GM23338 (cell line): Measurements from ENCODE around the gene TCP11L1.

Experiments used
- CREB1 ChIP-seq: fragments of 250-450 bp; sonication (Bioruptor Pico); IDR thresholded peaks from 2 replicates; pipeline ENCODE4 v1.5.0; 2020; ENCODE audit warnings: low read depth, mild to moderate bottlenecking, moderate library complexity
- ETS1 ChIP-seq: IDR thresholded peaks from 2 replicates; pipeline ENCODE4 v1.6.1; 2016; ENCODE audit warnings: antibody characterized with exemption
- EZH2 ChIP-seq: fragments of 200-600 bp; sonication (generic); IDR thresholded peaks from one replicate; pipeline ENCODE4 v1.8.0; 2017; ENCODE audit warnings: antibody characterized with exemption, mild to moderate bottlenecking, low read depth; ENCODE audit not compliant: unreplicated experiment
- EZH2phosphoT487 ChIP-seq: fragments of 200-600 bp; sonication (generic); IDR thresholded peaks from one replicate; pipeline ENCODE4 v1.8.1; 2018; ENCODE audit warnings: antibody characterized with exemption; ENCODE audit not compliant: unreplicated experiment
- JUNB ChIP-seq: IDR thresholded peaks from one replicate; pipeline ENCODE4 v1.6.1; 2016; ENCODE audit warnings: antibody characterized with exemption; ENCODE audit not compliant: unreplicated experiment
- NANOG ChIP-seq: IDR thresholded peaks from 2 replicates; pipeline ENCODE4 v1.6.1; 2016; ENCODE audit warnings: antibody characterized with exemption, borderline replicate concordance
- POLR2AphosphoS5 ChIP-seq: IDR thresholded peaks from 2 replicates; pipeline ENCODE4 v1.6.1; 2016; ENCODE audit warnings: antibody characterized with exemption, low read depth
- STAT1 ChIP-seq: IDR thresholded peaks from one replicate; pipeline ENCODE4 v1.6.1; 2016; ENCODE audit warnings: antibody characterized with exemption; ENCODE audit not compliant: unreplicated experiment
- ZNF331 ChIP-seq: fragments of 250-450 bp; sonication (Bioruptor Pico); IDR thresholded peaks from 2 replicates; pipeline ENCODE4 v1.5.0; 2020; ENCODE audit warnings: low read depth, mild to moderate bottlenecking, moderate library complexity
- TF ChIP-seq, protein P1 (sequence below), 2 experiments: fragments of 200-600 bp in 1 of 2; sonication (generic) in 1 of 2; conservative IDR thresholded peaks; 2 replicates each; pipeline versions ENCODE4 v1.5.1 to v1.6.1; 2016 to 2017; ENCODE audit warnings: antibody characterized with exemption in 2 of 2, low read depth in 2 of 2, mild to moderate bottlenecking in 2 of 2, moderate library complexity in 1 of 2
- TF ChIP-seq, protein P2 (sequence below): IDR thresholded peaks from one replicate; pipeline ENCODE4 v1.6.1; 2018; ENCODE audit warnings: antibody characterized with exemption; ENCODE audit not compliant: unreplicated experiment

DNA sequence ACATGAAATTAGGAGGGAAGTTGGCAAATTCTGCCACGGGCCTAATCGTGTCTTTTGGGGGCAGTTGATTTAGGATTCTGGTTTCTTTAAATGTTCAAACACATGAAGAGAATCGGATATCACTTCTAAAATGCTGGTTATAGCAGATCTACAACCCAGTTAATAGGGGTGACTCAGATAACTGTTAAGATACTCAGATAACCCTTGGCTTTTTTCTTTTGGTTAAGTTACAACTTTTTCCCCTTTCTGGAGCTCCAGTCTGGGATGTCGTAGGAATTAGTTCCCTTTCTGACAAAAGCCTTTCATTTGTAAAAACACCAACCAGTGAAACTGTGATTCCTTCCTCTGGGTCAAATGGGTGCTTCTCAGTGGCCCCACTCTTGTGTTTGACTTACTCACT is 22.7 kb upstream of the TCP11L1 start:
- no peak for TF ChIP-seq JUNB
- TF ChIP-seq, protein P1, sequence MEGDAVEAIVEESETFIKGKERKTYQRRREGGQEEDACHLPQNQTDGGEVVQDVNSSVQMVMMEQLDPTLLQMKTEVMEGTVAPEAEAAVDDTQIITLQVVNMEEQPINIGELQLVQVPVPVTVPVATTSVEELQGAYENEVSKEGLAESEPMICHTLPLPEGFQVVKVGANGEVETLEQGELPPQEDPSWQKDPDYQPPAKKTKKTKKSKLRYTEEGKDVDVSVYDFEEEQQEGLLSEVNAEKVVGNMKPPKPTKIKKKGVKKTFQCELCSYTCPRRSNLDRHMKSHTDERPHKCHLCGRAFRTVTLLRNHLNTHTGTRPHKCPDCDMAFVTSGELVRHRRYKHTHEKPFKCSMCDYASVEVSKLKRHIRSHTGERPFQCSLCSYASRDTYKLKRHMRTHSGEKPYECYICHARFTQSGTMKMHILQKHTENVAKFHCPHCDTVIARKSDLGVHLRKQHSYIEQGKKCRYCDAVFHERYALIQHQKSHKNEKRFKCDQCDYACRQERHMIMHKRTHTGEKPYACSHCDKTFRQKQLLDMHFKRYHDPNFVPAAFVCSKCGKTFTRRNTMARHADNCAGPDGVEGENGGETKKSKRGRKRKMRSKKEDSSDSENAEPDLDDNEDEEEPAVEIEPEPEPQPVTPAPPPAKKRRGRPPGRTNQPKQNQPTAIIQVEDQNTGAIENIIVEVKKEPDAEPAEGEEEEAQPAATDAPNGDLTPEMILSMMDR (conservative IDR thresholded peaks at IDR 0.05; ENCODE audit: low read depth in 2 of 2), result no peak
- TF ChIP-seq, protein P2, sequence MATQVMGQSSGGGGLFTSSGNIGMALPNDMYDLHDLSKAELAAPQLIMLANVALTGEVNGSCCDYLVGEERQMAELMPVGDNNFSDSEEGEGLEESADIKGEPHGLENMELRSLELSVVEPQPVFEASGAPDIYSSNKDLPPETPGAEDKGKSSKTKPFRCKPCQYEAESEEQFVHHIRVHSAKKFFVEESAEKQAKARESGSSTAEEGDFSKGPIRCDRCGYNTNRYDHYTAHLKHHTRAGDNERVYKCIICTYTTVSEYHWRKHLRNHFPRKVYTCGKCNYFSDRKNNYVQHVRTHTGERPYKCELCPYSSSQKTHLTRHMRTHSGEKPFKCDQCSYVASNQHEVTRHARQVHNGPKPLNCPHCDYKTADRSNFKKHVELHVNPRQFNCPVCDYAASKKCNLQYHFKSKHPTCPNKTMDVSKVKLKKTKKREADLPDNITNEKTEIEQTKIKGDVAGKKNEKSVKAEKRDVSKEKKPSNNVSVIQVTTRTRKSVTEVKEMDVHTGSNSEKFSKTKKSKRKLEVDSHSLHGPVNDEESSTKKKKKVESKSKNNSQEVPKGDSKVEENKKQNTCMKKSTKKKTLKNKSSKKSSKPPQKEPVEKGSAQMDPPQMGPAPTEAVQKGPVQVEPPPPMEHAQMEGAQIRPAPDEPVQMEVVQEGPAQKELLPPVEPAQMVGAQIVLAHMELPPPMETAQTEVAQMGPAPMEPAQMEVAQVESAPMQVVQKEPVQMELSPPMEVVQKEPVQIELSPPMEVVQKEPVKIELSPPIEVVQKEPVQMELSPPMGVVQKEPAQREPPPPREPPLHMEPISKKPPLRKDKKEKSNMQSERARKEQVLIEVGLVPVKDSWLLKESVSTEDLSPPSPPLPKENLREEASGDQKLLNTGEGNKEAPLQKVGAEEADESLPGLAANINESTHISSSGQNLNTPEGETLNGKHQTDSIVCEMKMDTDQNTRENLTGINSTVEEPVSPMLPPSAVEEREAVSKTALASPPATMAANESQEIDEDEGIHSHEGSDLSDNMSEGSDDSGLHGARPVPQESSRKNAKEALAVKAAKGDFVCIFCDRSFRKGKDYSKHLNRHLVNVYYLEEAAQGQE, result no peak
- TF ChIP-seq EZH2phosphoT487, result no peak
- TF ChIP-seq POLR2AphosphoS5, result no peak
- no peak for TF ChIP-seq STAT1
- TF ChIP-seq EZH2, result no peak
- no peak for TF ChIP-seq NANOG
- TF ChIP-seq ETS1, result no peak
- no peak for TF ChIP-seq ZNF331
- TF ChIP-seq CREB1 (CRISPR knock-in tag), result no peak
